H1 (cell line): ENCODE data around the gene ANKRD13B. TPM values are rescaled to one million over a fixed set of nuclear protein-coding genes. Genes with fewer than 3 reads are reported as not detected.

Experiments
- CHD2 ChIP-seq: IDR thresholded peaks from 2 replicates; pipeline ENCODE4 v1.6.1; 2012; ENCODE audit warnings: low read length, improper control_type of control experiment
- HDAC6 ChIP-seq: IDR thresholded peaks from one replicate; pipeline ENCODE4 v1.7.1; 2012; ENCODE audit warnings: low read depth, mild to moderate bottlenecking, inconsistent platforms, low read length, moderate library complexity
- JUN ChIP-seq: IDR thresholded peaks from 2 replicates; pipeline ENCODE4 v1.6.1; 2011; ENCODE audit warnings: low read depth, mild to moderate bottlenecking, improper control_type of control experiment, low read length
- PHF8 ChIP-seq: fragments of 200-600 bp; sonication (generic); conservative IDR thresholded peaks from 2 replicates; pipeline ENCODE4 v1.7.1; 2012; ENCODE audit warnings: low read depth, mild to moderate bottlenecking, inconsistent platforms, low read length, moderate library complexity
- RXRA ChIP-seq: IDR thresholded peaks from 2 replicates; pipeline ENCODE4 v1.6.1; 2011; ENCODE audit warnings: low read depth, mild to moderate bottlenecking, low read length, moderate library complexity; ENCODE audit not compliant: insufficient read depth
- polyA plus RNA-seq, 7 experiments: library from polyadenylated mRNA; depleted of rRNA in 3 of 7; stranded (reverse) in 5 of 7; unstranded in 2 of 7; fragments of >200 nt in 5 of 7; fragments of 200-250 nt in 2 of 7; gene quantifications; 1 replicate in 5 of 7; 2 replicates in 1 of 7; 4 replicates in 1 of 7; pipeline versions ENCODE4 v1.2.1 to v1.2.3, GENCODE V29; 2011 to 2013; ENCODE audit warnings: missing spikeins in 2 of 7, mixed read lengths in 2 of 7
- total RNA-seq: library from RNA; stranded (reverse); fragmentation: NEBNext Ultra II Directional; extraction: Animal tissue kit (Norgen Biotek cat#: 25700); gene quantifications from 2 replicates; pipeline ENCODE4 v1.2.1, GENCODE V29; 2021
- TF ChIP-seq, protein P1 (sequence below): fragments of 300-600 bp; sonication (generic); IDR thresholded peaks from 2 replicates; pipeline ENCODE4 v1.7.1; 2012; ENCODE audit warnings: low read length, moderate library complexity, mild to moderate bottlenecking, inconsistent platforms; ENCODE audit not compliant: insufficient replicate concordance

The ANKRD13B gene
- total and polyA plus RNA-seq, 2 of the 8 experiments (the other 6 are each of a cell fraction or from before 2014, with no cell fraction given) = 16.4 to 48.5 TPM

DNA sequence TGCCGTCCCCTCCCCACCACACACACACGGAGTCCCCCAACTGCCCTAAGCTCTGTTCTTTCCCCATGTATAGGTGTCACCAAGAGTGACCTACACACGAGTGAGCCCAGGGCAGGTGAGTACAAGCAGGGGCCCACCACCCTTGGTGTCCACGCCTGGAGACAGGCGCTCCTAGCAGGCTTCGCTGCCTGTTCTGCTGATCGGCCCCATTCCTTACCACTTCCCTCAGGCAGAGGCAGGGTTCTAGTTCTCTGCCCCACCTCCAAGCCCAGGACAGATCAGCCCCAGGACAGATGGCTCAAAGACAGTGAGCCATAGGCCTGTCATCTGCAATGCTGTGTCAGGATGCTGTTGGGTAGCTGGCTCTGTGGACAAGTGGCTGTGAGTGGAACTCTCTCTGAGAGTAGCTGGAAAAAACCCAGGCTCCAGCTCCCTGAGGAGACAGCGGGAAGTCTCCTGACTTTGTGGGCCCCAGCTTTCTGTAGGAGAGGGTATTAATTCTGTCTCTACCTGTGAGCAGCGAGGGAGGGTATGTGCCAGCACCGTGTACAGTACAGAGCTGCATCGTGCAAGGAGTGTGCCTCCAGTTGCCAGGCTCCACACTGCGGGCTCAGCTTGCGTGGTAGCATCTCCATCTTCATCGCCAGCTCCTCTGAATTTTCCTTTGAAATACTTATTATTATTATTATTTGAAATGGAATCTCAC is 23.5 kb upstream of the ANKRD13B start (continued):
- TF ChIP-seq, protein P1, sequence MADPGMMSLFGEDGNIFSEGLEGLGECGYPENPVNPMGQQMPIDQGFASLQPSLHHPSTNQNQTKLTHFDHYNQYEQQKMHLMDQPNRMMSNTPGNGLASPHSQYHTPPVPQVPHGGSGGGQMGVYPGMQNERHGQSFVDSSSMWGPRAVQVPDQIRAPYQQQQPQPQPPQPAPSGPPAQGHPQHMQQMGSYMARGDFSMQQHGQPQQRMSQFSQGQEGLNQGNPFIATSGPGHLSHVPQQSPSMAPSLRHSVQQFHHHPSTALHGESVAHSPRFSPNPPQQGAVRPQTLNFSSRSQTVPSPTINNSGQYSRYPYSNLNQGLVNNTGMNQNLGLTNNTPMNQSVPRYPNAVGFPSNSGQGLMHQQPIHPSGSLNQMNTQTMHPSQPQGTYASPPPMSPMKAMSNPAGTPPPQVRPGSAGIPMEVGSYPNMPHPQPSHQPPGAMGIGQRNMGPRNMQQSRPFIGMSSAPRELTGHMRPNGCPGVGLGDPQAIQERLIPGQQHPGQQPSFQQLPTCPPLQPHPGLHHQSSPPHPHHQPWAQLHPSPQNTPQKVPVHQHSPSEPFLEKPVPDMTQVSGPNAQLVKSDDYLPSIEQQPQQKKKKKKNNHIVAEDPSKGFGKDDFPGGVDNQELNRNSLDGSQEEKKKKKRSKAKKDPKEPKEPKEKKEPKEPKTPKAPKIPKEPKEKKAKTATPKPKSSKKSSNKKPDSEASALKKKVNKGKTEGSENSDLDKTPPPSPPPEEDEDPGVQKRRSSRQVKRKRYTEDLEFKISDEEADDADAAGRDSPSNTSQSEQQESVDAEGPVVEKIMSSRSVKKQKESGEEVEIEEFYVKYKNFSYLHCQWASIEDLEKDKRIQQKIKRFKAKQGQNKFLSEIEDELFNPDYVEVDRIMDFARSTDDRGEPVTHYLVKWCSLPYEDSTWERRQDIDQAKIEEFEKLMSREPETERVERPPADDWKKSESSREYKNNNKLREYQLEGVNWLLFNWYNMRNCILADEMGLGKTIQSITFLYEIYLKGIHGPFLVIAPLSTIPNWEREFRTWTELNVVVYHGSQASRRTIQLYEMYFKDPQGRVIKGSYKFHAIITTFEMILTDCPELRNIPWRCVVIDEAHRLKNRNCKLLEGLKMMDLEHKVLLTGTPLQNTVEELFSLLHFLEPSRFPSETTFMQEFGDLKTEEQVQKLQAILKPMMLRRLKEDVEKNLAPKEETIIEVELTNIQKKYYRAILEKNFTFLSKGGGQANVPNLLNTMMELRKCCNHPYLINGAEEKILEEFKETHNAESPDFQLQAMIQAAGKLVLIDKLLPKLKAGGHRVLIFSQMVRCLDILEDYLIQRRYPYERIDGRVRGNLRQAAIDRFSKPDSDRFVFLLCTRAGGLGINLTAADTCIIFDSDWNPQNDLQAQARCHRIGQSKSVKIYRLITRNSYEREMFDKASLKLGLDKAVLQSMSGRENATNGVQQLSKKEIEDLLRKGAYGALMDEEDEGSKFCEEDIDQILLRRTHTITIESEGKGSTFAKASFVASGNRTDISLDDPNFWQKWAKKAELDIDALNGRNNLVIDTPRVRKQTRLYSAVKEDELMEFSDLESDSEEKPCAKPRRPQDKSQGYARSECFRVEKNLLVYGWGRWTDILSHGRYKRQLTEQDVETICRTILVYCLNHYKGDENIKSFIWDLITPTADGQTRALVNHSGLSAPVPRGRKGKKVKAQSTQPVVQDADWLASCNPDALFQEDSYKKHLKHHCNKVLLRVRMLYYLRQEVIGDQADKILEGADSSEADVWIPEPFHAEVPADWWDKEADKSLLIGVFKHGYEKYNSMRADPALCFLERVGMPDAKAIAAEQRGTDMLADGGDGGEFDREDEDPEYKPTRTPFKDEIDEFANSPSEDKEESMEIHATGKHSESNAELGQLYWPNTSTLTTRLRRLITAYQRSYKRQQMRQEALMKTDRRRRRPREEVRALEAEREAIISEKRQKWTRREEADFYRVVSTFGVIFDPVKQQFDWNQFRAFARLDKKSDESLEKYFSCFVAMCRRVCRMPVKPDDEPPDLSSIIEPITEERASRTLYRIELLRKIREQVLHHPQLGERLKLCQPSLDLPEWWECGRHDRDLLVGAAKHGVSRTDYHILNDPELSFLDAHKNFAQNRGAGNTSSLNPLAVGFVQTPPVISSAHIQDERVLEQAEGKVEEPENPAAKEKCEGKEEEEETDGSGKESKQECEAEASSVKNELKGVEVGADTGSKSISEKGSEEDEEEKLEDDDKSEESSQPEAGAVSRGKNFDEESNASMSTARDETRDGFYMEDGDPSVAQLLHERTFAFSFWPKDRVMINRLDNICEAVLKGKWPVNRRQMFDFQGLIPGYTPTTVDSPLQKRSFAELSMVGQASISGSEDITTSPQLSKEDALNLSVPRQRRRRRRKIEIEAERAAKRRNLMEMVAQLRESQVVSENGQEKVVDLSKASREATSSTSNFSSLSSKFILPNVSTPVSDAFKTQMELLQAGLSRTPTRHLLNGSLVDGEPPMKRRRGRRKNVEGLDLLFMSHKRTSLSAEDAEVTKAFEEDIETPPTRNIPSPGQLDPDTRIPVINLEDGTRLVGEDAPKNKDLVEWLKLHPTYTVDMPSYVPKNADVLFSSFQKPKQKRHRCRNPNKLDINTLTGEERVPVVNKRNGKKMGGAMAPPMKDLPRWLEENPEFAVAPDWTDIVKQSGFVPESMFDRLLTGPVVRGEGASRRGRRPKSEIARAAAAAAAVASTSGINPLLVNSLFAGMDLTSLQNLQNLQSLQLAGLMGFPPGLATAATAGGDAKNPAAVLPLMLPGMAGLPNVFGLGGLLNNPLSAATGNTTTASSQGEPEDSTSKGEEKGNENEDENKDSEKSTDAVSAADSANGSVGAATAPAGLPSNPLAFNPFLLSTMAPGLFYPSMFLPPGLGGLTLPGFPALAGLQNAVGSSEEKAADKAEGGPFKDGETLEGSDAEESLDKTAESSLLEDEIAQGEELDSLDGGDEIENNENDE = no peak
- no peak for TF ChIP-seq RXRA
- no peak for TF ChIP-seq JUN
- TF ChIP-seq HDAC6 = no peak
- no peak for TF ChIP-seq PHF8
- TF ChIP-seq CHD2 = no peak
